ENCODE data around the gene SLC25A15. TPM values are rescaled to one million over a fixed set of nuclear protein-coding genes. Genes with fewer than 3 reads are reported as not detected.

Gene SLC25A15
- total and polyA plus RNA-seq, 4 donors, result 1.2 to 8.6 (median 7.2) TPM

GRCh38 chr13:40794414-40795368, 5.3 kb downstream of the SLC25A15 start:
- 93 to 95% methylated on average over 13 of the region's 13 CpGs for WGBS, 2 donors
- Histone ChIP-seq H3K9ac (ENCODE audit: insufficient read depth in 1 of 2, low read length in 2 of 2) (no peak overlapping the region), H3K4me3 (no peak overlapping the region), H3K27ac (ENCODE audit: low read depth in 1 of 2, low read length in 1 of 2) (no peak overlapping the region), H3K36me3 (ENCODE audit: control insufficient read depth in 4 of 4, insufficient read depth in 4 of 4, low read length in 4 of 4) (peaks cover 2 to 15% (median 6%) of the 10 kb centered on the region in 4 donors), H3K27me3 (ENCODE audit: control insufficient read depth in 3 of 3, insufficient read depth in 3 of 3, low read length in 2 of 3) (no peaks in the 10 kb centered on the region), H3K4me1 (ENCODE audit: control insufficient read depth in 5 of 5, insufficient read depth in 5 of 5, low read length in 5 of 5) (peaks cover 0 to 7% (median 0%) of the 10 kb centered on the region in 5 donors), H3K9me3 (ENCODE audit: control insufficient read depth in 4 of 4, insufficient read depth in 3 of 4, low read length in 3 of 4) (peaks cover 0 to 3% (median 0%) of the 10 kb centered on the region in 4 donors)
- ATAC-seq (ENCODE audit: insufficient read depth, low FRiP score) (no peak), DNase-seq (no peak)
- TF ChIP-seq CTCF (IDR thresholded peaks at IDR 0.05; ENCODE audit: control extremely low read depth, extremely low read depth), result no peak

GRCh38 chr13:40796649-40797048, 7.2 kb downstream of the SLC25A15 start:
- ATAC-seq (ENCODE audit: insufficient read depth, low FRiP score), result no peak

GRCh38 chr13:40798380-40798779, 9.0 kb downstream of the SLC25A15 start:
- Histone ChIP-seq H3K36me3 (ENCODE audit: control insufficient read depth in 4 of 4, insufficient read depth in 4 of 4, low read length in 4 of 4) (peaks cover 6 to 28% (median 11%) of the 10 kb centered on the region in 4 donors), H3K27ac (ENCODE audit: low read depth in 1 of 2, low read length in 1 of 2) (peak overlapping the region in 1 of 2 donors; percentile 59), H3K4me1 (ENCODE audit: control insufficient read depth in 5 of 5, insufficient read depth in 5 of 5, low read length in 5 of 5) (no peaks in the 10 kb centered on the region), H3K9ac (ENCODE audit: insufficient read depth in 1 of 2, low read length in 2 of 2) (no peak overlapping the region), H3K4me3 (no peak overlapping the region), H3K27me3 (ENCODE audit: control insufficient read depth in 3 of 3, insufficient read depth in 3 of 3, low read length in 2 of 3) (no peaks in the 10 kb centered on the region), H3K9me3 (ENCODE audit: control insufficient read depth in 4 of 4, insufficient read depth in 3 of 4, low read length in 3 of 4) (peaks cover 0 to 3% (median 0%) of the 10 kb centered on the region in 4 donors)
- no peak for TF ChIP-seq CTCF (IDR thresholded peaks at IDR 0.05; ENCODE audit: control extremely low read depth, extremely low read depth)
- DNase-seq (no peak), ATAC-seq (ENCODE audit: insufficient read depth, low FRiP score) (no peak)
- 76 to 82% methylated on average over 9 of the region's 9 CpGs for WGBS, 2 donors

More at GRCh38 chr13:40796649-40797048, 7.2 kb downstream of the SLC25A15 start:
- Histone ChIP-seq H3K9ac (ENCODE audit: insufficient read depth in 1 of 2, low read length in 2 of 2) (no peak overlapping the region), H3K36me3 (ENCODE audit: control insufficient read depth in 4 of 4, insufficient read depth in 4 of 4, low read length in 4 of 4) (peaks cover 5 to 26% (median 9%) of the 10 kb centered on the region in 4 donors), H3K4me1 (ENCODE audit: control insufficient read depth in 5 of 5, insufficient read depth in 5 of 5, low read length in 5 of 5) (no peaks in the 10 kb centered on the region), H3K4me3 (no peak overlapping the region), H3K27me3 (ENCODE audit: control insufficient read depth in 3 of 3, insufficient read depth in 3 of 3, low read length in 2 of 3) (no peaks in the 10 kb centered on the region), H3K27ac (ENCODE audit: low read depth in 1 of 2, low read length in 1 of 2) (no peak overlapping the region), H3K9me3 (ENCODE audit: control insufficient read depth in 4 of 4, insufficient read depth in 3 of 4, low read length in 3 of 4) (peaks cover 0 to 3% (median 0%) of the 10 kb centered on the region in 4 donors)
- 85 to 93% methylated on average over 6 of the region's 6 CpGs for WGBS, 2 donors
- no peak for DNase-seq
- TF ChIP-seq CTCF (IDR thresholded peaks at IDR 0.05; ENCODE audit: control extremely low read depth, extremely low read depth), result no peak
